Mucosa of descending colon (tissue), 3 donors: Measurements from ENCODE around the gene IQCN. TPM values are rescaled to one million over a fixed set of nuclear protein-coding genes. Genes with fewer than 3 reads are reported as not detected.

Source experiments
- ATAC-seq: fragments of 200-7000 bp; cut with Tn5 transposase; one replicate; pipeline ENCODE4 v1.9.1; 2020; ENCODE audit warnings: mild to moderate bottlenecking, moderate library complexity
- DNase-seq, 3 donors: peaks; one replicate each; pipeline ENCODE4 v3.0.0-alpha.2; 2020
- H3K36me3 ChIP-seq: fragments of 200-600 bp; one replicate; pipeline ENCODE4 v1.8.0; 2021; ENCODE audit warnings: low read depth, mild to moderate bottlenecking
- H3K4me1 ChIP-seq: fragments of 200-600 bp; one replicate; pipeline ENCODE4 v1.8.0; 2021; ENCODE audit warnings: low read depth, mild to moderate bottlenecking
- H3K4me3 ChIP-seq: fragments of 200-600 bp; one replicate; pipeline ENCODE4 v1.8.0; 2021; ENCODE audit warnings: mild to moderate bottlenecking
- H3K9me3 ChIP-seq: fragments of 200-600 bp; one replicate; pipeline ENCODE4 v1.8.0; 2021; ENCODE audit warnings: mild to moderate bottlenecking
- intact Hi-C, 2 donors: fragments of 100-400 bp; cut with DNase I in 1 of 2; cut with micrococcal nuclease in 1 of 2; formaldehyde crosslinking; loops; one replicate each; pipeline versions ENCODE4 v1.11.0 to v1.11.1; 2022; cut with DNase I, micrococcal nuclease
- total RNA-seq, 3 donors: library from RNA; stranded (reverse); fragmentation: NEBNext Ultra II Directional in 2 of 3; extraction: Animal tissue kit (Norgen Biotek cat#: 25700) in 2 of 3; gene quantifications; one replicate each; pipeline versions ENCODE4 v1.2.1 to v1.2.4, GENCODE V29; 2021 to 2023
- TF ChIP-seq, protein P1 (sequence below): fragments of 200-600 bp; IDR thresholded peaks from one replicate; pipeline ENCODE4 v1.8.0; 2022; ENCODE audit warnings: antibody characterized with exemption, mild to moderate bottlenecking
- donor health status: DM: no; HTN: no; CAD: no; lungs with moderate emphysema.
- donor health status: DM: no; HTN: no; CAD: no.
- donor health status: DM: no; HTN: yes; CAD: no.

IQCN gene
- total RNA-seq, 3 donors from 2014 or later: 4.4 to 10.6 (median 8.0) TPM

DNA sequence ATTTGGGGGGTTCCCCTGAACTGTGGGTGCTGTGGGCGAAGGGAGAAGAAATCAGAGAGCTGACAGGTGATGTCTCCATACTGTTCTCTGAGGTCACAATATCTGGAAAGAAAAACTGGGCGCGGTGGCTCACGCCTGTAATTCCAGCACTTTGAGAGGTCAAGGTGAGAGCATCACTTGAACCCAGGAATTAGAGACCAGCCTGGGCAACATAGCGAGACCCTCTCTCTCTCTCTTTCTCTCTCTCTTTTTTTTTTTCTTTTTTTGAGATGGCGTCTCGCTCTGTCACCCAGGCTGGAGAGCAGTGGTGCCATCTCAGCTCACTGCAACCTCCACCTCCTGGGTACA lies 21.9 kb downstream of the IQCN start:
- ATAC-seq: no peak
- TF ChIP-seq, protein P1, sequence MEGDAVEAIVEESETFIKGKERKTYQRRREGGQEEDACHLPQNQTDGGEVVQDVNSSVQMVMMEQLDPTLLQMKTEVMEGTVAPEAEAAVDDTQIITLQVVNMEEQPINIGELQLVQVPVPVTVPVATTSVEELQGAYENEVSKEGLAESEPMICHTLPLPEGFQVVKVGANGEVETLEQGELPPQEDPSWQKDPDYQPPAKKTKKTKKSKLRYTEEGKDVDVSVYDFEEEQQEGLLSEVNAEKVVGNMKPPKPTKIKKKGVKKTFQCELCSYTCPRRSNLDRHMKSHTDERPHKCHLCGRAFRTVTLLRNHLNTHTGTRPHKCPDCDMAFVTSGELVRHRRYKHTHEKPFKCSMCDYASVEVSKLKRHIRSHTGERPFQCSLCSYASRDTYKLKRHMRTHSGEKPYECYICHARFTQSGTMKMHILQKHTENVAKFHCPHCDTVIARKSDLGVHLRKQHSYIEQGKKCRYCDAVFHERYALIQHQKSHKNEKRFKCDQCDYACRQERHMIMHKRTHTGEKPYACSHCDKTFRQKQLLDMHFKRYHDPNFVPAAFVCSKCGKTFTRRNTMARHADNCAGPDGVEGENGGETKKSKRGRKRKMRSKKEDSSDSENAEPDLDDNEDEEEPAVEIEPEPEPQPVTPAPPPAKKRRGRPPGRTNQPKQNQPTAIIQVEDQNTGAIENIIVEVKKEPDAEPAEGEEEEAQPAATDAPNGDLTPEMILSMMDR: no peak
- intact Hi-C loops: loop anchor here in 1 of 2 donors (10.0 kb wide), 1 partner anchor 48 kb away; the partner anchor contains the start of gene RAB3A
- no peaks in the 10 kb centered on the region for H3K36me3 ChIP-seq
- no peak overlapping the region for H3K4me3 ChIP-seq
- no peak for DNase-seq
- H3K9me3 ChIP-seq: no peaks in the 10 kb centered on the region
- H3K4me1 ChIP-seq: peaks cover 19% of the 10 kb centered on the region

DNA sequence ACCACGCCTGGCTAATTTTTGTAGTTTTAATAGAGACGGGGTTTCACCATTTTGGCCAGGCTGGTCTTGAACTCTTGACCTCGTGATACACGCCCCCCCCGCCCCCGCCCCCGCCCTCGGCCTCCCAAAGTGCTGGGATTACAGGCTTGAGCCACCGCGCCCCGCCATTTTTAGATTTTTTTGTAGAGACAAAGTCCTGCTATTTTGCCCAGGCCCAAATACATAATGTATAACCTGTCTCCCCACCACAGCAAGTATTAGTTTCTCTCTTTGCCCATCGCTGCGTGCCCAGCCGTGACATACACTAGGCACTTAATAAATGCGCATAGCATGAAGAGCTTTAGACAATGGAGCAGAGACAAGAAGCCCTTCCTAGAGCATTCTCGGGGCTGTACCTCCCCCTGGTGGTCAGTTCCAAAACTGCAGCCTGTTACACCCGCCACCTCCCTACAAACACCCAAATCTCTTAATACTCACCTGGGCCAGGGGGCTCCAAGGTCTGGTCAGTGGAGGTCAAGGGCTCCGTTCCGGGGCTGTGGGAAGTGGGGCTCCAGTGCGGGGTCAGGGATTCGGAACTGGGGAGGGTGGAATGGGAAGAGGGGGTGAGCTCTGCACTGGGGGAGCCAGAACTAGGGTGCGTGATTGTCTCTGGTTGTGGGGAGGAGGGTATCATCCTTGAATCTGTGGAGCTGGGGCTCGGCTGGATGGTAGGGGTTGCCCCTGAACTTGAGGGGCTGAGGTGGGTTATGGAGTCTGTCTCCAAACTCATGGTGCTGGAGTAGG lies 22.5 kb downstream of the IQCN start:
- peak; percentile 66 to 88 (median 82) for DNase-seq
- H3K36me3 ChIP-seq: no peaks in the 10 kb centered on the region
- intact Hi-C loops: loop anchor here in 1 of 2 donors (10.0 kb wide), 1 partner anchor 47 kb away; the partner anchor contains the start of gene RAB3A
- TF ChIP-seq, protein P1: peak; percentile 86
- peaks cover 19% of the 10 kb centered on the region for H3K4me1 ChIP-seq
- ATAC-seq: peak; percentile 53
- no peak overlapping the region for H3K4me3 ChIP-seq
- H3K9me3 ChIP-seq: no peaks in the 10 kb centered on the region

DNA sequence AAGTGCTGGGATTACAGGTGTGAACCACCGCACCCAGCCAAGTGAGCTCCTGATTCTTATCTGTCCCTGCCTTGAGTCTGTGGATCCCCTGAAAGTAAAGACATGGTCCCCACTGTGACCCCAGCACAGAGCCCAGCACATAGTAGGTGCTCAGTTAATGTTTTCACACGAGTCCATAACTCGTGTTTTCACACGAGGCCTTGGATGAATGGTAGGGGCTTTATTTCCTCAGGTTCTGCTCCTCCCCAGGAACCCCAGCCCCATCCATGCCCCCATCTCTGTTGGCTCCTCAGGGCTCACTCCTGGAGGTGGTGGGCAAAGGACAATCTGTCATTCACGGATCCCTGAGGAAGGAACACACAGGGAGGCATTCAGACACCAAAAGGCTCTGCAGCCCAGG lies 24.4 kb downstream of the IQCN start:
- intact Hi-C loops: loop anchor here (5.0 to 10.0 kb wide), 2 partner anchors 38 to 45 kb away; partner anchors contain the start of gene RAB3A (in 1 of the 2)
- no peaks in the 10 kb centered on the region for H3K9me3 ChIP-seq
- H3K4me1 ChIP-seq: peaks cover 10% of the 10 kb centered on the region
- no peak overlapping the region for H3K4me3 ChIP-seq
- no peak for DNase-seq
- TF ChIP-seq, protein P1: no peak
- ATAC-seq: no peak
- H3K36me3 ChIP-seq: no peaks in the 10 kb centered on the region

DNA sequence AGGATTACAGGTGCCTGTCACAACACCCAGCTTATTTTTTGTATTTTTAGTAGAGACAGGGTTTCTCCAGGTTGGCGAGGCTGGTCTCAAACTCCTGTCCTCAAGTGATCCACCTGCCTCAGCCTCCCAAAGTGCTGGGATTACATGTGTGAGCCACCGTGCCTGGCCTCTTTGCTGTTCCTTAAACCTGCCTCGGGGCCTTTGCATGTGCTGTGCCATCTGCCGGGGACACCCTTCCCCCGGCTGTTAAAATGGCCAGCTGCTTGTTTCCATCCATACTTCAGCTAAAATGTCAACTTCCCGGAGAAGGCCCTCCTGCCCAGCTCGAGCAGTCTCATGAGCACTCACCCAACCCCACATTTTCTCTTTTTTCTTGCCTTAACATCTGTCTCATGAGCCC lies 29.0 kb downstream of the IQCN start:
- ATAC-seq (no peak), DNase-seq (no peak)
- Histone ChIP-seq H3K4me1 (no peaks in the 10 kb centered on the region), H3K4me3 (no peak overlapping the region), H3K36me3 (no peaks in the 10 kb centered on the region), H3K9me3 (no peaks in the 10 kb centered on the region)
- intact Hi-C loops: loop anchor here in 1 of 2 donors (5.0 kb wide), 1 partner anchor 33 kb away; no protein-coding TSS in a partner anchor
- TF ChIP-seq, protein P1: no peak

DNA sequence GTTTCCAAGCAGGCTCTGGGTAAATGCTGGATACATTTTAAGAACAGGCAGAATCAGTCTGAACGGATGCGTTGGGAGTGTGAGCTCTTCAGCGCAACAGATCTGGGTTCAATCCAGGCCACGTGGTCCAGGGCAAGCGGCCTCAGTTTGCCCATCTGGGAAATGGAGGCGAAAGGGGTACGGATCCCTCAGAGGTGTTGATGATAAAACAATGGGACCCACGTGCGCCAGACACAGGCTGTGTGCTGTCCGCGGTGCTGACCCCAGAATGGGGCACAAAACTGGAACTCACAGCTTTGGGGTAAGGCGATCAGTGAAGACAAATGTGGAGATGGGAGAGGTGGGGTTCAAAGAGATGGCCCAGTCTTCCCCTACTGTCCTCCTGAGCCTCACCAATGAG lies 34.9 kb downstream of the IQCN start:
- TF ChIP-seq, protein P1: no peak
- DNase-seq (no peak), ATAC-seq (no peak)
- intact Hi-C loops: no loop called here
- Histone ChIP-seq H3K4me1 (no peaks in the 10 kb centered on the region), H3K9me3 (no peaks in the 10 kb centered on the region), H3K4me3 (no peak overlapping the region), H3K36me3 (no peaks in the 10 kb centered on the region)
